Measurements from ENCODE around the gene C1QTNF12. TPM values are rescaled to one million over a fixed set of nuclear protein-coding genes. Genes with fewer than 3 reads are reported as not detected.

The C1QTNF12 gene
- total RNA-seq, 8 experiments from 2014 or later, result 0.99 to 6.1 (median 1.8) TPM; not detected in 1

- 67 to 100% (median 96%) methylated on average over 1 to 4 of the region's 15 CpGs; no CpG with 5 or more reads in 5 of the 10 experiments for WGBS, 10 experiments
- Histone ChIP-seq H3K4me3 (peak overlapping the region in 2 of 5 donors; percentile 86 to 90), H3K27ac (no peak overlapping the region), H3K4me1 (replicated peaks in 1 of 2) (peaks cover 26 to 27% of the 10 kb centered on the region in 2 donors)
- in situ Hi-C loops (cut with MboI; ENCODE audit: low pct_unique_long_range_greater_than_20kb in 2 of 9, low sequenced_read_pairs in 9 of 9, unreplicated experiment in 9 of 9), result loop anchor here in 3 of 9 experiments (25.0 kb wide), 2 partner anchors 113 to 263 kb away; partner anchors contain the start of genes AGRN (in 2 of the 3), HES4 (in 2 of the 3), ISG15 (in 2 of the 3) and TTLL10 (in 1 of the 3)
- ATAC-seq (replicated peaks in 6 of 8), result no peak
Observed at GRCh38 chr1:1274931-1275431, 28.5 kb upstream of the C1QTNF12 start.

DNA sequence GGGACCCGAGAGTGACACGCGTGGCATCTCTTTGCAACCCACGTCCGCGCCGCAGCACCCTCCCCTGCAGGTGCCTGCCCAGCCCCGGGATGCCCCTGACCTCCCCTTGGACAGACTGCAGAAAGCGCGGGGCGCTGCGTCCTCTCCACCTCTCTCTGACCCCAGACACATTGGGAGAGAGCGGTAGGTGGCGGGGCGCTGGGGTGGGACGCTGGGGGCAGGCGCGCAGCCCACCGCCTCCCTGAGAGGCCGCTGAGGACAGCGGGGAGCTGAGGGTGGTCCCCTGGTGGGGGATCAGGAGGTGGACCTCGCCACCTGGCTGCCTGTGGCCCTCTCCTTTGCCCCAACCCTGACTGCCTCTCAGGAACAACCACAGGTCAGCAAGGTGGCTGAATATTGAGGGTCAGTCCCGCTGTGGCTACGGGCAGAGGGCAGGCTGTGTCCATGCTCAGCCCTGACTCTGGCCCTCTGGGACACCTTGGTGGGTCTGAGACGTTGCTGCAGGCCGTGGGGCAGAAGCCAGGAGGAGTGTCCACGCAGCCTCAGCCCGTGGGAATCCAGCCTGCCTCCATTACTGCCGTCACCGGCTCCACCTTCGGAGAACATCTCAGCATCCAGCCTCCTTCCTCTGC lies 27.9 kb upstream of the C1QTNF12 start:
- ATAC-seq (replicated peaks in 6 of 8), result no peak
- Histone ChIP-seq H3K4me1 (replicated peaks in 1 of 2) (peaks cover 26 to 27% of the 10 kb centered on the region in 2 donors), H3K4me3 (peak overlapping the region; percentile 86 to 98 (median 96)), H3K27ac (peak overlapping the region; percentile 53 to 95)
- in situ Hi-C loops (cut with MboI; ENCODE audit: low pct_unique_long_range_greater_than_20kb in 2 of 9, low sequenced_read_pairs in 9 of 9, unreplicated experiment in 9 of 9), result loop anchor here in 3 of 9 experiments (25.0 kb wide), 2 partner anchors 112 to 262 kb away; partner anchors contain the start of genes AGRN (in 2 of the 3), HES4 (in 2 of the 3), ISG15 (in 2 of the 3) and TTLL10 (in 1 of the 3)
- WGBS, 10 experiments, result 40 to 79% (median 52%) methylated on average over 2 to 10 of the region's 31 CpGs; no CpG with 5 or more reads in 6 of the 10 experiments

GRCh38 chr1:1273512-1274298 lies 27.2 kb upstream of the C1QTNF12 start, which contains the start of gene UBE2J2:
Gene UBE2J2 (minus strand): TSS chr1:1273854. CDS start chr1:1267992, 5,862 bp downstream.
- in situ Hi-C loops (cut with MboI; ENCODE audit: low pct_unique_long_range_greater_than_20kb in 2 of 9, low sequenced_read_pairs in 9 of 9, unreplicated experiment in 9 of 9), result loop anchor here in 3 of 9 experiments (25.0 kb wide), 2 partner anchors 111 to 261 kb away; partner anchors contain the start of genes AGRN (in 2 of the 3), HES4 (in 2 of the 3), ISG15 (in 2 of the 3) and TTLL10 (in 1 of the 3)
- Histone ChIP-seq H3K4me3 (peak within 1 kb of the TSS; percentile 86 to 98 (median 96)), H3K27ac (peak within 1 kb of the TSS; percentile 89 to 95), H3K4me1 (replicated peaks in 1 of 2) (peaks cover 26 to 27% of the 10 kb centered on the region in 2 donors)
- peak; percentile 52 to 95 (median 92) for ATAC-seq (replicated peaks in 6 of 8)
- 0% methylated on average over 7 of the region's 105 CpGs; no CpG with 5 or more reads in 9 of the 10 experiments for WGBS, 10 experiments

DNA sequence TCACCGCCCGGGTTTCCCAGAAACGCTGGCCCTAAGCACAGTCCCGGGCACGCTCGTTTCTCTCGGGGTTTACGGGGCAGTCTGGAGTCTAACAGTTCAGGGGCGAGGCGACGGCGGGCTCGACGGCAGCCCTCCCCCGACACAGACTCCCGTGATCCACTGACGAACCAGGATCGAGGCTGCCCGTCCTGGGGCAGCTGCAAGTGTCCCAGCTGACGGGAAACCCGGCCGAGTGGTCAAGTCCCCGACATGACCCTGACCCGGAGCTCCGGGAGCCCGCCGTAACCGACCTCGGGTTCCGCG lies 26.6 kb upstream of the C1QTNF12 start:
- ATAC-seq (replicated peaks in 6 of 8), result peak in 3 of 8 experiments; percentile 1 to 2 (median 2)
- H3K4me3 ChIP-seq, result peak overlapping the region; percentile 86 to 98 (median 96)
- peak overlapping the region; percentile 89 to 95 for H3K27ac ChIP-seq
- 0% methylated on average over 8 to 11 of the region's 31 CpGs; no CpG with 5 or more reads in 8 of the 10 experiments for WGBS, 10 experiments
- in situ Hi-C loops (cut with MboI; ENCODE audit: low pct_unique_long_range_greater_than_20kb in 2 of 9, low sequenced_read_pairs in 9 of 9, unreplicated experiment in 9 of 9), result loop anchor here in 3 of 9 experiments (25.0 kb wide), 2 partner anchors 111 to 261 kb away; partner anchors contain the start of genes AGRN (in 2 of the 3), HES4 (in 2 of the 3), ISG15 (in 2 of the 3) and TTLL10 (in 1 of the 3)
- peaks cover 26 to 27% of the 10 kb centered on the region in 2 donors for H3K4me1 ChIP-seq (replicated peaks in 1 of 2)

- in situ Hi-C loops (cut with MboI; ENCODE audit: low pct_unique_long_range_greater_than_20kb in 2 of 9, low sequenced_read_pairs in 9 of 9, unreplicated experiment in 9 of 9), result loop anchor here in 3 of 9 experiments (25.0 kb wide), 2 partner anchors 110 to 260 kb away; partner anchors contain the start of genes AGRN (in 2 of the 3), HES4 (in 2 of the 3), ISG15 (in 2 of the 3) and TTLL10 (in 1 of the 3)
- WGBS, 10 experiments, result 19 to 82% (median 52%) methylated on average over 3 to 19 of the region's 43 CpGs; no CpG with 5 or more reads in 2 of the 10 experiments
- Histone ChIP-seq H3K27ac (peak overlapping the region; percentile 89 to 95), H3K4me1 (replicated peaks in 1 of 2) (peaks cover 26 to 27% of the 10 kb centered on the region in 2 donors), H3K4me3 (peak overlapping the region; percentile 86 to 98 (median 96))
- ATAC-seq (replicated peaks in 6 of 8), result peak in 1 of 8 experiments; percentile 0
Observed at GRCh38 chr1:1272341-1273208, 26.1 kb upstream of the C1QTNF12 start.

DNA sequence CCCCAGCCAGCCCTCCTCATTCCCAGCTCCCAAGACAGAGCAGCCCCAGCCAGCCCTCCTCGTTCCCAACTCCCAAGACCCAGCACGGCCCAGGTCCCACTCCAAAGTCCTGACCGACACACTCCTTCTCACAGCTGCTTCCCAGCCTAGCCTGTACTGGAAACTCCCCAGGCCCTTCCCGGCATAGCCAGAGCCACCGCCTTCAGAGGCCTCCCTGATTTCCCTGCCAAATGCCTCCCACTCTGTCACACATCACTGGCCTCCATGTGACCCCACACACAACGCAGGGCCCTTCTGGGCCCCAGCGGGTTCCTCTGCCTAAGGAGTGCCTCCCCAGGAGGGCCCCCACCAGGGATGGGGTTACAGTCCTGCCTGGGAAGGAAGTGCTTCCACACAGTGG lies 24.3 kb upstream of the C1QTNF12 start:
- Histone ChIP-seq H3K4me1 (replicated peaks in 1 of 2) (peaks cover 26 to 27% of the 10 kb centered on the region in 2 donors), H3K27ac (no peak overlapping the region), H3K4me3 (no peak overlapping the region)
- in situ Hi-C loops (cut with MboI; ENCODE audit: low pct_unique_long_range_greater_than_20kb in 2 of 9, low sequenced_read_pairs in 9 of 9, unreplicated experiment in 9 of 9), result loop anchor here in 3 of 9 experiments (25.0 kb wide), 2 partner anchors 109 to 259 kb away; partner anchors contain the start of genes AGRN (in 2 of the 3), HES4 (in 2 of the 3), ISG15 (in 2 of the 3) and TTLL10 (in 1 of the 3)
- 0 to 100% (median 90%) methylated on average over 1 to 6 of the region's 7 CpGs; no CpG with 5 or more reads in 4 of the 10 experiments for WGBS, 10 experiments
- ATAC-seq (replicated peaks in 6 of 8), result peak in 3 of 8 experiments; percentile 24 to 71 (median 70)

DNA sequence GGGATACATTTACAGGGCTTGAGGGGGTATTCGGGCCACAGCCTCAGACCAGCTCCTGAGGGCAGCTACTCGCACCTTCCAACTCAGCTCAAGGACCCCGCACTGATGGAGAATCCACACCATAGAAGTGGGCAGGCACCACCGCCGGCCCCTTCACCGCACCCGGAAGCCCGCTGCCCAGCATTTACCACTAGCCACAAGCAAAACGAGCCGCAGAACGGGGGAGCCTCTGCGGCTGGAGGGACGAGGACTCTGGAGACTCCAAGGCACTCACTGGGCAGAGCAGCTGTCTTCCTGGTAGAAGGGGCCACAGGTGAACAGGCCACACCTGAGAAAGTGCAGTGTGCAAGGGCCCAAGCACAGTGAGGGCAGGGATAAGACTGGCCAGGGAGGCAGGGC lies 21.8 kb upstream of the C1QTNF12 start:
- peaks cover 20% of the 10 kb centered on the region in 2 donors for H3K4me1 ChIP-seq (replicated peaks in 1 of 2)
- no peak for ATAC-seq (replicated peaks in 6 of 8)
- no peak overlapping the region for H3K27ac ChIP-seq
- H3K4me3 ChIP-seq, result no peak overlapping the region
- in situ Hi-C loops (cut with MboI; ENCODE audit: low pct_unique_long_range_greater_than_20kb in 2 of 9, low sequenced_read_pairs in 9 of 9, unreplicated experiment in 9 of 9), result loop anchor here in 3 of 9 experiments (25.0 kb wide), 2 partner anchors 106 to 256 kb away; partner anchors contain the start of genes AGRN (in 2 of the 3), HES4 (in 2 of the 3), ISG15 (in 2 of the 3) and TTLL10 (in 1 of the 3)
- 94 to 100% (median 98%) methylated on average over 5 to 13 of the region's 13 CpGs; no CpG with 5 or more reads in 5 of the 10 experiments for WGBS, 10 experiments

DNA sequence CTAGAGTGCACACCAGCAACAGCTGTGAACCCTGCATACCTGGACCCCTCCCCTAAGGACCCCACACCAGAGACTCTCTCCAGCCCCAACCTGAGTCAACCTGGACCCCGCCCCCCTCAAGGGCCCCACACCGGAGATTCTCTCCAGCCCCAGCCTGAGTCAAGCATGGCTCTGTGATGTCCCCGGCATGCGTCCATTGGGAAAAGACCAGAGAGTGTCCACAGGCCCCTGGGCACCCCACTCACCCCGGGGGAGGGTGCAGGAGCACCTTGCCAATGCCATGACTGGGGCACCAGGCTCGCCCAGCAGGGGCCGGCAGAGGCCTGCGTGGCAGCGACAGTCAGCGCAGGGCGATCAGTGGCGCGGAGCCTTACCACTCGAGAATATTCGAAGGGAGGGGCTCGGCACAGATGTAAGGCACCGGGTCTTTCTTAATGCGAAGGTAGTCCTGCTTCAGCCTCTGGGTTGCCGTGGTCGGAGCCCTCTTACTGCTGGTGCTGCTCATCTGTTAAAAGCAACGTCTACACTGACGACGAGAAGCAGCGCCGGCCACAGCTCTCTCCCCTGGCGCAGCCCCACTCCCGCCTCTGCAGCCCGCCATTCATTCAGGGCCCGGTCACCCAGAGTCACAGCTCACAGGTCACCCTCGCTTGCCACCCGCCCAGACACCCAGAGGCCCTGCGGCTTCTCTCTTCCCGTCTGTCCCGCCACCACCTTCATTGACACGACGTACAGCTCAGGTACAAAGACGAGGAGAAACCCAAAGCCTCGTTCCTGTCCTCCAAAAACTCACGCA lies 21.2 kb upstream of the C1QTNF12 start:
- ATAC-seq (replicated peaks in 6 of 8), result peak in 3 of 8 experiments; percentile 12 to 25 (median 23)
- in situ Hi-C loops (cut with MboI; ENCODE audit: low pct_unique_long_range_greater_than_20kb in 2 of 9, low sequenced_read_pairs in 9 of 9, unreplicated experiment in 9 of 9), result loop anchor here in 3 of 9 experiments (25.0 kb wide), 2 partner anchors 105 to 255 kb away; partner anchors contain the start of genes AGRN (in 2 of the 3), HES4 (in 2 of the 3), ISG15 (in 2 of the 3) and TTLL10 (in 1 of the 3)
- 94 to 100% (median 96%) methylated on average over 3 to 19 of the region's 39 CpGs; no CpG with 5 or more reads in 5 of the 10 experiments for WGBS, 10 experiments
- Histone ChIP-seq H3K4me3 (no peak overlapping the region), H3K4me1 (replicated peaks in 1 of 2) (peaks cover 19 to 20% of the 10 kb centered on the region in 2 donors), H3K27ac (no peak overlapping the region)

- H3K4me3 ChIP-seq, result no peak overlapping the region
- in situ Hi-C loops (cut with MboI; ENCODE audit: low pct_unique_long_range_greater_than_20kb in 2 of 9, low sequenced_read_pairs in 9 of 9, unreplicated experiment in 9 of 9), result loop anchor here in 3 of 9 experiments (25.0 kb wide), 2 partner anchors 103 to 253 kb away; partner anchors contain the start of genes AGRN (in 2 of the 3), HES4 (in 2 of the 3), ISG15 (in 2 of the 3) and TTLL10 (in 1 of the 3)
- ATAC-seq (replicated peaks in 6 of 8), result peak in 5 of 8 experiments; percentile 3 to 66 (median 54)
- H3K4me1 ChIP-seq (replicated peaks in 1 of 2), result no peaks in the 10 kb centered on the region
- WGBS, 10 experiments, result 20 to 100% (median 92%) methylated on average over 1 to 10 of the region's 10 CpGs
- no peak overlapping the region for H3K27ac ChIP-seq
Observed at GRCh38 chr1:1264868-1265272, 18.3 kb upstream of the C1QTNF12 start.

GRCh38 chr1:1264026-1264425 lies 17.5 kb upstream of the C1QTNF12 start:
- H3K4me1 ChIP-seq (replicated peaks in 1 of 2), result no peaks in the 10 kb centered on the region
- WGBS, 10 experiments, result 83 to 100% (median 89%) methylated on average over 1 to 9 of the region's 9 CpGs; no CpG with 5 or more reads in 3 of the 10 experiments
- in situ Hi-C loops (cut with MboI; ENCODE audit: low pct_unique_long_range_greater_than_20kb in 2 of 9, low sequenced_read_pairs in 9 of 9, unreplicated experiment in 9 of 9), result loop anchor here in 3 of 9 experiments (25.0 kb wide), 2 partner anchors 102 to 252 kb away; partner anchors contain the start of genes AGRN (in 2 of the 3), HES4 (in 2 of the 3), ISG15 (in 2 of the 3) and TTLL10 (in 1 of the 3)
- ATAC-seq (replicated peaks in 6 of 8), result no peak
- H3K27ac ChIP-seq, result no peak overlapping the region
- H3K4me3 ChIP-seq, result no peak overlapping the region
